GM12878 (cell line): ENCODE results near the gene ARF3. TPM values are rescaled to one million over a fixed set of nuclear protein-coding genes. Genes with fewer than 3 reads are reported as not detected.

Experiments
- ATAC-seq: fragments of 200-7000 bp; cut with Tn5 transposase; 3 replicates; pipeline ENCODE4 v1.9.1; 2020; ENCODE audit warnings: mild to moderate bottlenecking, moderate library complexity
- BruUV-seq: library from RNA; stranded (reverse); fragments of 400-500 nt; replicated peaks from 2 replicates; lab custom pipeline; 2021; lab: Mats Ljungman, UMichigan
- CTCF ChIA-PET: fragments of 300-600 bp; sonication (Branson Sonifier 250); formaldehyde crosslinking; extraction: SDS; loops from one replicate; lab custom pipeline; 2021; ENCODE audit warnings: inconsistent platforms; lab: Yijun Ruan, JAX
- POLR2A ChIA-PET: fragments of 350-600 bp; formaldehyde crosslinking; extraction: SDS; loops from one replicate; lab custom pipeline; 2021; ENCODE audit warnings: inconsistent platforms; lab: Charles Lee
- RAD21 ChIA-PET: fragments of 300-600 bp; sonication (Branson Sonifier 250); formaldehyde crosslinking; loops from one replicate; lab custom pipeline; 2023; ENCODE audit warnings: antibody characterized with exemption; ENCODE audit not compliant: unreplicated experiment; lab: Charles Lee
- SMC1A ChIA-PET: fragments of 300-600 bp; sonication (Branson Sonifier 250); formaldehyde crosslinking; loops from one replicate; lab custom pipeline; 2023; ENCODE audit not compliant: unreplicated experiment, uncharacterized antibody; lab: Charles Lee
- DNase-seq: peaks from one replicate; pipeline ENCODE4 v3.0.0-alpha.2; 2011; ENCODE audit warnings: low read depth, low spot score
- FAIRE-seq: peaks from 3 replicates; lab custom pipeline; 2011; peaks lifted over from hg19 to GRCh38; lab: Jason Lieb, UNC
- H2AFZ ChIP-seq: 2 replicates; pipeline ENCODE4 v1.6.0; 2011; ENCODE audit warnings: low read depth, low read length, control low read depth; ENCODE audit not compliant: control insufficient read depth
- H3K27ac ChIP-seq: 2 replicates; pipeline ENCODE4 v1.5.1; 2011; ENCODE audit warnings: control low read depth; ENCODE audit not compliant: control insufficient read depth, insufficient read depth
- H3K27me3 ChIP-seq, 2 experiments: replicated peaks in 1 of 2; 2 replicates each; pipeline versions ENCODE4 v1.6.0 to v1.6.1; 2011; ENCODE audit warnings: low read length in 1 of 2; ENCODE audit not compliant: control insufficient read depth in 2 of 2, insufficient read depth in 2 of 2
- H3K36me3 ChIP-seq, 2 experiments: 2 replicates each; pipeline ENCODE4 v1.5.1; 2011; ENCODE audit warnings: low read length in 1 of 2; ENCODE audit not compliant: control insufficient read depth in 2 of 2, insufficient read depth in 2 of 2
- H3K4me1 ChIP-seq: 2 replicates; pipeline ENCODE4 v1.6.1; 2011; ENCODE audit warnings: mild to moderate bottlenecking, low read length, moderate library complexity, mixed read lengths; ENCODE audit not compliant: control insufficient read depth, insufficient read depth
- H3K4me2 ChIP-seq: 2 replicates; pipeline ENCODE4 v1.6.0; 2011; ENCODE audit warnings: control low read depth; ENCODE audit not compliant: control insufficient read depth, insufficient read depth
- H3K4me3 ChIP-seq: fragments of 200-600 bp; sonication (generic); 2 replicates; pipeline ENCODE4 v1.5.1; 2016
- H3K79me2 ChIP-seq: 2 replicates; pipeline ENCODE4 v1.6.0; 2011; ENCODE audit warnings: low read length; ENCODE audit not compliant: control insufficient read depth, insufficient read depth
- H3K9ac ChIP-seq: 2 replicates; pipeline ENCODE4 v1.8.0; 2011; ENCODE audit warnings: low read length, control low read depth, mixed read lengths; ENCODE audit not compliant: control insufficient read depth, insufficient read depth
- H3K9me3 ChIP-seq: replicated peaks from 3 replicates; pipeline ENCODE4 v1.5.1; 2011; ENCODE audit warnings: mild to moderate bottlenecking, low read length; ENCODE audit not compliant: control insufficient read depth, insufficient read depth
- H4K20me1 ChIP-seq: 2 replicates; pipeline ENCODE4 v1.6.0; 2011; ENCODE audit not compliant: control insufficient read depth, insufficient read depth
- BMI1 ChIP-seq: fragments of 450-650 bp; IDR thresholded peaks from 2 replicates; pipeline ENCODE4 v1.6.1; 2016; ENCODE audit warnings: mild to moderate bottlenecking, moderate library complexity, borderline replicate concordance
- JUND ChIP-seq: IDR thresholded peaks from 2 replicates; pipeline ENCODE4 v1.6.1; 2012; ENCODE audit warnings: low read depth, mild to moderate bottlenecking, low read length, improper control_type of control experiment, moderate library complexity
- MEF2B ChIP-seq: fragments of 450-650 bp; IDR thresholded peaks from 2 replicates; pipeline ENCODE4 v1.6.1; 2018; ENCODE audit warnings: mild to moderate bottlenecking, moderate library complexity; ENCODE audit not compliant: partially characterized antibody, poor library complexity, severe bottlenecking
- MXI1 ChIP-seq: fragments of 150-350 bp; IDR thresholded peaks from 2 replicates; pipeline ENCODE4 v1.6.1; 2011; ENCODE audit warnings: low read depth, mild to moderate bottlenecking, inconsistent platforms, low read length, improper control_type of control experiment
- NR2C1 ChIP-seq: fragments of 450-650 bp; IDR thresholded peaks from 2 replicates; pipeline ENCODE4 v1.6.1; 2017; ENCODE audit warnings: antibody characterized with exemption, mild to moderate bottlenecking, moderate library complexity
- NR2C2 ChIP-seq: IDR thresholded peaks from 2 replicates; pipeline ENCODE4 v1.6.1; 2011; ENCODE audit warnings: borderline replicate concordance, low read depth; ENCODE audit not compliant: control insufficient read depth, insufficient read length
- PAX5 ChIP-seq: IDR thresholded peaks from 2 replicates; pipeline ENCODE4 v1.6.1; 2011; ENCODE audit warnings: low read depth, low read length, borderline replicate concordance
- RB1 ChIP-seq: fragments of 450-650 bp; formaldehyde crosslinking; IDR thresholded peaks from 2 replicates; pipeline ENCODE4 v1.6.1; 2017; ENCODE audit warnings: mild to moderate bottlenecking, borderline replicate concordance
- TAF1 ChIP-seq: IDR thresholded peaks from 2 replicates; pipeline ENCODE4 v1.6.1; 2011; ENCODE audit warnings: mild to moderate bottlenecking, low read depth, low read length, borderline replicate concordance
- ZNF207 ChIP-seq: fragments of 450-650 bp; IDR thresholded peaks from 2 replicates; pipeline ENCODE4 v1.6.1; 2014; ENCODE audit warnings: antibody characterized with exemption, mild to moderate bottlenecking, borderline replicate concordance
- WGBS: methylation state at CpG from one replicate; pipeline ENCODE4 v1.1.6; 2016; ENCODE audit warnings: low lambda C conversion rate; ENCODE audit not compliant: insufficient replicate concordance, insufficient coverage; ENCODE audit errors: missing lambda C conversion rate; 5-methylcytosine and 5-hydroxymethylcytosine counted together
- in situ Hi-C: fragments of 300-500 bp; cut with MboI; formaldehyde crosslinking; loops from 9 replicates; pipeline ENCODE4 v1.14.3; 2018; ENCODE audit warnings: mixed read lengths
- intact Hi-C: fragments of 100-400 bp; cut with micrococcal nuclease; formaldehyde crosslinking; loops from one replicate; pipeline ENCODE4 v1.14.2; 2022; ENCODE audit not compliant: unreplicated experiment
- polyA plus RNA-seq, 11 experiments: library from polyadenylated mRNA; depleted of rRNA in 4 of 11; unstranded in 6 of 11; stranded (reverse) in 5 of 11; fragments of >200 nt; fragmentation: Nextera tagmentation in 4 of 11; fragmentation: Illumina TruSeq in 1 of 11; extraction: Ambion mirVana in 4 of 11; extraction: Trizol in 1 of 11; gene quantifications; 1 replicate in 1 of 11; 2 replicates in 10 of 11; pipeline versions ENCODE4 v1.2.1 to v1.2.3, GENCODE V29; 2011 to 2016; ENCODE audit warnings: inconsistent platforms in 2 of 11, missing spikeins in 2 of 11, low read depth in 1 of 11
- total RNA-seq, 4 experiments: library from RNA; depleted of rRNA in 3 of 4; stranded (reverse); fragments of >200 nt in 3 of 4; fragmentation: Illumina TruSeq in 1 of 4; extraction: Trizol in 1 of 4; gene quantifications; 2 replicates each; pipeline versions ENCODE4 v1.2.1 to v1.2.3, GENCODE V29; 2013 to 2021
- TF ChIP-seq, protein P1 (sequence below): fragments of 450-650 bp; IDR thresholded peaks from 2 replicates; pipeline ENCODE4 v1.6.1; 2017; ENCODE audit warnings: mild to moderate bottlenecking, low read depth, inconsistent platforms; ENCODE audit not compliant: poor library complexity, severe bottlenecking

Gene ARF3
- total and polyA plus RNA-seq, 10 of the 15 experiments (the other 5 are each of a cell fraction or from before 2014, with no cell fraction given) = 8.7 to 263 (median 74.4) TPM

DNA sequence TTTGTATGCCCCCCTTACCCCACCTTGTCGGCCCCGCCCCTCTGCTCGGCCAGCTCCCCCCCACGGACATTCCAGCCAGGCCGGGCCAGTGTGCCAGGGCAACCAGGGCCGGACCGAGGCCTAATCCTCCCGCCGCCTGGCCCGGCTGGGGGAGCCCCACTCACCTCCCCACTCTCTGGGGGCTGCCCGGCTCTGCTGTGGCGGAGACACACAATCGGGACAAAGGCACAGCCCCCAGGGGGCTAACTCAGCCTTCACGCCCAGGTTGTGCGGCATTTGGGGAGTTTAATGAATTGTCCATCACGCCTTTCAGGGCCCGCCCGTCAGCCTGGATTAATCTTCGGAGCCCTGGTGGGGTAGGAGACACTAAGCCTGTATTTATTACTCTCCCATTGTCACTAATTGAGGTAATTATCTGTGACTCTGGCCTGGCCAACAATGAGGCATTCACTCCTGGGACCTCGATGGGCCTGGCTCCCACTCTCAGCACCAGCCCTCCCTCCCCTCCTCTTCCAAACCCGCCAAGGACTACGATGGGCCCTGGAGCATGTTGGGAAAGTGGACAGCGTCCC is 29.5 kb upstream of the ARF3 start:
- no peak overlapping the region for H2AFZ ChIP-seq
- BruUV-seq = no TSS peak
- WGBS = 27% methylated on average over 23 of the region's 23 CpGs
- no peaks in the 10 kb centered on the region for H4K20me1 ChIP-seq
- no peak overlapping the region for H3K9ac ChIP-seq
- H3K27ac ChIP-seq = no peak overlapping the region
- POLR2A ChIA-PET = no interaction called here
- H3K9me3 ChIP-seq = no peaks in the 10 kb centered on the region
- TF ChIP-seq MEF2B = no peak
- no peak for TF ChIP-seq TAF1
- TF ChIP-seq MXI1 = no peak
- no peak for TF ChIP-seq NR2C2
- TF ChIP-seq NR2C1 = no peak
- TF ChIP-seq BMI1 = no peak
- TF ChIP-seq, protein P1, sequence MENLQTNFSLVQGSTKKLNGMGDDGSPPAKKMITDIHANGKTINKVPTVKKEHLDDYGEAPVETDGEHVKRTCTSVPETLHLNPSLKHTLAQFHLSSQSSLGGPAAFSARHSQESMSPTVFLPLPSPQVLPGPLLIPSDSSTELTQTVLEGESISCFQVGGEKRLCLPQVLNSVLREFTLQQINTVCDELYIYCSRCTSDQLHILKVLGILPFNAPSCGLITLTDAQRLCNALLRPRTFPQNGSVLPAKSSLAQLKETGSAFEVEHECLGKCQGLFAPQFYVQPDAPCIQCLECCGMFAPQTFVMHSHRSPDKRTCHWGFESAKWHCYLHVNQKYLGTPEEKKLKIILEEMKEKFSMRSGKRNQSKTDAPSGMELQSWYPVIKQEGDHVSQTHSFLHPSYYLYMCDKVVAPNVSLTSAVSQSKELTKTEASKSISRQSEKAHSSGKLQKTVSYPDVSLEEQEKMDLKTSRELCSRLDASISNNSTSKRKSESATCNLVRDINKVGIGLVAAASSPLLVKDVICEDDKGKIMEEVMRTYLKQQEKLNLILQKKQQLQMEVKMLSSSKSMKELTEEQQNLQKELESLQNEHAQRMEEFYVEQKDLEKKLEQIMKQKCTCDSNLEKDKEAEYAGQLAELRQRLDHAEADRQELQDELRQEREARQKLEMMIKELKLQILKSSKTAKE = no peak
- no peak for TF ChIP-seq ZNF207
- TF ChIP-seq PAX5 = no peak
- no peak for TF ChIP-seq JUND
- no peak for TF ChIP-seq RB1
- TF ChIP-seq, all 136 proteins: peak for 0
- H3K36me3 ChIP-seq = no peaks in the 10 kb centered on the region
- no peak overlapping the region for H3K4me2 ChIP-seq
- peaks cover 5 to 17% of the 10 kb centered on the region in 2 experiments; a peak in 3 of 4 replicates for H3K27me3 ChIP-seq
- intact Hi-C loops (no loop called here), in situ Hi-C loops (no loop called here)
- ChIA-PET CTCF (interaction anchor here (1.6 to 6.8 kb wide), 7 partner anchors 9 to 134 kb away, joined by 4 to 93 read pairs (median 59); partner anchors contain the start of genes DDN, DDX23, FKBP11 and WNT1), SMC1A (no interaction called here), RAD21 (interaction anchor here (3.3 kb wide), 1 partner anchor 63 kb away, joined by 35 read pairs; the partner anchor contains the start of gene FKBP11)
- H3K4me3 ChIP-seq = no peak overlapping the region
- peaks cover 8% of the 10 kb centered on the region for H3K4me1 ChIP-seq
- ATAC-seq = no peak
- no peak for FAIRE-seq
- H3K79me2 ChIP-seq = no peaks in the 10 kb centered on the region
- DNase-seq = no peak
